GM12891 (cell line): ENCODE data around the gene LCE3D.
"Not testable (repeated sequence)": the region's sequence is repeated elsewhere in the genome, so short reads cannot be mapped to it uniquely, and the experiment has no call there.

Source experiments
- DNase-seq: peaks from one replicate; pipeline ENCODE4 v3.0.0; 2011; ENCODE audit warnings: low spot score; ENCODE audit not compliant: insufficient read length
- FAIRE-seq: peaks from 2 replicates; lab custom pipeline; 2011; peaks lifted over from hg19 to GRCh38; lab: Jason Lieb, UNC
- PAX5 ChIP-seq: IDR thresholded peaks from 2 replicates; pipeline ENCODE4 v1.6.1; 2011; ENCODE audit warnings: low read length, moderate library complexity, mild to moderate bottlenecking; ENCODE audit not compliant: insufficient read depth, severe bottlenecking
- POLR2A ChIP-seq: IDR thresholded peaks from 2 replicates; pipeline ENCODE4 v1.6.1; 2011; ENCODE audit warnings: low read depth, low read length, control low read depth
- POLR2AphosphoS5 ChIP-seq: IDR thresholded peaks from 2 replicates; pipeline ENCODE4 v1.6.1; 2011; ENCODE audit warnings: low read depth, low read length, control low read depth
- POU2F2 ChIP-seq: IDR thresholded peaks from 2 replicates; pipeline ENCODE4 v1.6.1; 2011; ENCODE audit warnings: low read depth, mild to moderate bottlenecking, control low read depth, low read length, moderate library complexity
- SPI1 ChIP-seq: IDR thresholded peaks from 2 replicates; pipeline ENCODE4 v1.6.1; 2011; ENCODE audit warnings: low read depth, low read length, control low read depth
- TAF1 ChIP-seq: IDR thresholded peaks from 2 replicates; pipeline ENCODE4 v1.6.1; 2011; ENCODE audit warnings: low read depth, low read length, control low read depth

LCE3D gene

GRCh38 chr1:152582647-152583046 is 2.3 kb upstream of the LCE3D start:
- no peak for TF ChIP-seq POU2F2
- TF ChIP-seq POLR2AphosphoS5, result no peak
- TF ChIP-seq PAX5, result no peak
- TF ChIP-seq POLR2A, result no peak
- no peak for TF ChIP-seq TAF1
- TF ChIP-seq SPI1, result no peak
- DNase-seq (no peak), FAIRE-seq (no peak)

GRCh38 chr1:152579526-152579925 is 790 bp downstream of the LCE3D start:
- not testable (repeated sequence) for DNase-seq, FAIRE-seq

- no peak for FAIRE-seq
- no peak for DNase-seq
- TF ChIP-seq POU2F2 (no peak), POLR2AphosphoS5 (no peak), TAF1 (no peak), POLR2A (no peak), PAX5 (no peak), SPI1 (no peak)
These were observed 3.1 kb downstream of the LCE3D start for GRCh38 chr1:152577168-152577567.

GRCh38 chr1:152566681-152567080 is 13.6 kb downstream of the LCE3D start, which contains the start of gene LCE3E:
Gene LCE3E, minus strand, starts transcription at chr1:152566780. Its CDS starts 572 bp downstream, at chr1:152566208.
- TF ChIP-seq TAF1 (no peak), PAX5 (no peak), POLR2A (no peak), SPI1 (no peak), POLR2AphosphoS5 (no peak), POU2F2 (no peak)
- no peak for FAIRE-seq
- DNase-seq, result no peak

GRCh38 chr1:152565535-152566215 is 14.6 kb downstream of the LCE3D start:
- TF ChIP-seq POLR2AphosphoS5, result no peak
- no peak for TF ChIP-seq TAF1
- no peak for TF ChIP-seq POLR2A
- no peak for TF ChIP-seq SPI1
- no peak for TF ChIP-seq POU2F2
- no peak for TF ChIP-seq PAX5
- FAIRE-seq (no peak), DNase-seq (no peak)

- no peak for TF ChIP-seq POLR2AphosphoS5
- TF ChIP-seq SPI1, result no peak
- TF ChIP-seq PAX5, result no peak
- no peak for TF ChIP-seq TAF1
- no peak for TF ChIP-seq POU2F2
- TF ChIP-seq POLR2A, result no peak
- DNase-seq (no peak), FAIRE-seq (no peak)
These were observed 15.2 kb downstream of the LCE3D start for GRCh38 chr1:152565115-152565514.

- DNase-seq, FAIRE-seq: not testable (repeated sequence)
These were observed 32.0 kb downstream of the LCE3D start for GRCh38 chr1:152548358-152548757.

- FAIRE-seq (no peak), DNase-seq (no peak)
- TF ChIP-seq SPI1, result no peak
- no peak for TF ChIP-seq TAF1
- TF ChIP-seq POLR2A, result no peak
- TF ChIP-seq PAX5, result no peak
- no peak for TF ChIP-seq POLR2AphosphoS5
- no peak for TF ChIP-seq POU2F2
These were observed 33.6 kb downstream of the LCE3D start for GRCh38 chr1:152546704-152547103.

GRCh38 chr1:152543820-152544219 is 36.5 kb downstream of the LCE3D start:
- TF ChIP-seq SPI1, result no peak
- TF ChIP-seq PAX5, result no peak
- no peak for TF ChIP-seq TAF1
- no peak for TF ChIP-seq POLR2AphosphoS5
- no peak for TF ChIP-seq POU2F2
- no peak for TF ChIP-seq POLR2A
- FAIRE-seq (no peak), DNase-seq (peak; percentile 12)

- TF ChIP-seq POU2F2, result no peak
- no peak for TF ChIP-seq POLR2A
- no peak for TF ChIP-seq SPI1
- no peak for TF ChIP-seq TAF1
- TF ChIP-seq PAX5, result no peak
- no peak for TF ChIP-seq POLR2AphosphoS5
- no peak for FAIRE-seq
- DNase-seq, result no peak
These were observed 40.4 kb downstream of the LCE3D start for GRCh38 chr1:152539901-152540300.

GRCh38 chr1:152537496-152537895 is 42.8 kb downstream of the LCE3D start:
- TF ChIP-seq POLR2AphosphoS5 (no peak), POLR2A (no peak), TAF1 (no peak), SPI1 (no peak), PAX5 (no peak), POU2F2 (no peak)
- DNase-seq (no peak), FAIRE-seq (no peak)
